Ectodermal cell (in vitro differentiated cells): ENCODE data around the gene ZFYVE9.

ENCODE experiments used
- H3K27ac ChIP-seq: 2 replicates; pipeline ENCODE4 v1.7.0; 2013; ENCODE audit warnings: mild to moderate bottlenecking, low read depth, low read length; ENCODE audit not compliant: insufficient read depth, poor library complexity, severe bottlenecking
- H3K27me3 ChIP-seq: 2 replicates; pipeline ENCODE4 v1.7.0; 2013; ENCODE audit warnings: mild to moderate bottlenecking, low read length; ENCODE audit not compliant: insufficient read depth, control insufficient read depth, poor library complexity, severe bottlenecking
- H3K36me3 ChIP-seq: one replicate; pipeline ENCODE4 v1.7.0; 2013; ENCODE audit warnings: low read length; ENCODE audit not compliant: control insufficient read depth, insufficient read depth
- H3K4me1 ChIP-seq: one replicate; pipeline ENCODE4 v1.7.0; 2013; ENCODE audit warnings: low read length; ENCODE audit not compliant: control insufficient read depth, insufficient read depth
- H3K4me3 ChIP-seq: 2 replicates; pipeline ENCODE4 v1.7.0; 2013; ENCODE audit warnings: low read depth, low read length, control low read depth; ENCODE audit not compliant: insufficient read depth
- H3K9me3 ChIP-seq: 2 replicates; pipeline ENCODE4 v1.7.0; 2013; ENCODE audit warnings: mild to moderate bottlenecking, low read length, moderate library complexity; ENCODE audit not compliant: control insufficient read depth
- WGBS, 2 experiments: methylation state at CpG; one replicate each; pipeline ENCODE4 v1.1.7; 2013; ENCODE audit warnings: missing lambda C conversion rate in 2 of 2; 5-methylcytosine and 5-hydroxymethylcytosine counted together

The ZFYVE9 gene

DNA sequence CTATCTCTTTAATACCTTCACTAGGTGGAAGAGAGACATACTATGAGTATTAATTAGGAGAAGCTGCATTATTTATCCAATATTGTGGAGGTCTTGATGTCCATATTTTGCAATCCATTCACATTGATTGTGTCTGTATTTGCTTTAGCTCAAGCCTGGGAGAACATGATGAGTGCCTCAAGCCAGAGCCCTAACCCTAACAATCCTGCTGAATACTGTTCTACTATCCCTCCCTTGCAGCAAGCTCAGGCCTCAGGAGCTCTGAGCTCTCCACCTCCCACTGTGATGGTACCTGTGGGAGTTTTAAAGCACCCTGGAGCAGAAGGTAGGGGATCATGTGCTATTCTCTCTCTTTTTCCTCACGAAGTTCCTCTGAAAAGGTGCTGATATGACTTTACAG, 124.6 kb downstream of the ZFYVE9 start:
- Histone ChIP-seq H3K9me3 (no peaks in the 10 kb centered on the region), H3K27ac (no peak overlapping the region), H3K4me3 (no peak overlapping the region), H3K27me3 (no peaks in the 10 kb centered on the region), H3K4me1 (no peaks in the 10 kb centered on the region), H3K36me3 (no peaks in the 10 kb centered on the region)
- 71% methylated on average over 1 of the region's 1 CpG; no CpG with 5 or more reads in 1 of the 2 experiments for WGBS, 2 experiments

DNA sequence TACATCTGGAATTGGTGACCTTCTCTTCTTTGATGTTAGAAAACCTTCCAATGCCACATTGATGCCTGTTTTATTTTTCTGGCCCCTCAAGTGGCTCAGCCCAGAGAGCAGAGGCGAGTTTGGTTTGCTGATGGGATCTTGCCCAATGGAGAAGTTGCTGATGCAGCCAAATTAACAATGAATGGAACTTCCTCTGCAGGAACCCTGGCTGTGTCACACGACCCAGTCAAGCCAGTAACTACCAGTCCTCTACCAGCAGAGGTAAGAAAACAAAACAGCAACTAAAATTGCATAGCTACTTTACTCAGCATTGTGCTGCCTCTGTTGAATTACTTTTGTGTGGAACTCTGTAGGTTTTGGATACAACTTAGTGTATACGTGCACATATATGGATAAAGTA, 126.5 kb downstream of the ZFYVE9 start:
- no peaks in the 10 kb centered on the region for H3K4me1 ChIP-seq
- H3K36me3 ChIP-seq = no peaks in the 10 kb centered on the region
- H3K27ac ChIP-seq = no peak overlapping the region
- H3K9me3 ChIP-seq = no peaks in the 10 kb centered on the region
- WGBS, 2 experiments = 48 to 53% methylated on average over 3 of the region's 3 CpGs
- no peaks in the 10 kb centered on the region for H3K27me3 ChIP-seq
- H3K4me3 ChIP-seq = no peak overlapping the region

DNA sequence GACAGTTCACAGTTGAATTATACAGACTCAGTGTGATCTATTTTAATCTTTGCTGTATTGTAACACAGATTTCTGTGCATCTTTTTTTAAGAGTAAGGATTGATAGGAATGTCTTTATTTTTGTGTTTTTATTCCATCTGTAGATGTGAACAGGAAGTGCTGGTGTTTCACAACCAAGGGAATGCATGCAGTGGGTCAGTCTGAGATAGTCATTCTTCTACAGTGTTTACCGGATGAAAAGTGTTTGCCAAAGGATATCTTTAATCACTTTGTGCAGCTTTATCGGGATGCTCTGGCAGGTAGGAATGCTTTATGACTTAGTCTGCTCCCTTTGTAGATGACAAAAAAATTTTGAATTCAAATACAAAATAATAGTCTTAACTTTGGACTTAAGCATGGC, 139.6 kb downstream of the ZFYVE9 start:
- Histone ChIP-seq H3K9me3 (no peaks in the 10 kb centered on the region), H3K4me1 (no peaks in the 10 kb centered on the region), H3K4me3 (no peak overlapping the region), H3K27ac (no peak overlapping the region), H3K27me3 (no peaks in the 10 kb centered on the region), H3K36me3 (no peaks in the 10 kb centered on the region)
- 99 to 100% methylated on average over 2 of the region's 2 CpGs for WGBS, 2 experiments

DNA sequence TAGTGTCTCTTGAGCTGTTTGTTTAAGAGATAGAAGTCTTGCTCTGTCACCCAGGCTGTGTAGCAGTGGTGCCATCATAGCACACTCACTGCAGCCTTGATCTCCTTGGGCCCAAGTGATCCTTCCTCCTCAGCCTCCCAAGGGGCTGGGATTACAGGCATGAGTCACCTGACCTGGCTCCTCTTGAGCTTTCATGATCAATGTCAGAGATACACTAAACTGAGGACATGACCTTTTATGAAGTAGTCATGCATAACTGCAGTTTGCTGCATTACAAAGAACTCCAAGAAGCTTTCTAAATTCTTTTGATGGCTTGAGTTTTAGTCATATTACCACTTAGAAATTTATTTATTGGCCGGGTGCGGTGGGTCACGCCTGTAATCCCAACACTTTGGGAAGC, 146.4 kb downstream of the ZFYVE9 start:
- WGBS, 2 experiments = 91 to 96% methylated on average over 3 of the region's 3 CpGs
- no peak overlapping the region for H3K4me3 ChIP-seq
- no peak overlapping the region for H3K27ac ChIP-seq
- H3K9me3 ChIP-seq = no peaks in the 10 kb centered on the region
- no peaks in the 10 kb centered on the region for H3K4me1 ChIP-seq
- no peaks in the 10 kb centered on the region for H3K27me3 ChIP-seq
- H3K36me3 ChIP-seq = no peaks in the 10 kb centered on the region

DNA sequence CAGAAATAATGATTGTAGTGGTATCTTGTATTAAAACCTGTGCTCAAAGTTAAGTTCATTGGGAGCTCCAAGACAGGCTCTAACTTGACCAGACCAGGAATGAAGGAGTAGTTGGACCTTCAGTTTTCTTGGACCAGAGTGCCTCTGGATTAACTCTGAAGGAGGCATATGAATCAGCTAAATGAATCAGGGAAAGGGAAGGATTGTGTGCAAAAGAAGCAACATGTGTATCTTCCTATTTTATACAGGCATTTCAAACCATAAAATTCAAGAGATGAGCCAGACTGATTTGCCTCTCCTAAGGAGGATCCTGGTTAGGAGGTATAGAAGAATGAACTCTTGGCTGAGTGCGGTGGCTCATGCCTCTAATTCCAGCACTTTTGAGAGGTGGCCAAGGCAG, 152.7 kb downstream of the ZFYVE9 start:
- Histone ChIP-seq H3K4me3 (no peak overlapping the region), H3K36me3 (no peaks in the 10 kb centered on the region), H3K27ac (no peak overlapping the region), H3K9me3 (no peaks in the 10 kb centered on the region), H3K27me3 (no peaks in the 10 kb centered on the region), H3K4me1 (no peaks in the 10 kb centered on the region)
- 88 to 93% methylated on average over 1 of the region's 1 CpG for WGBS, 2 experiments

DNA sequence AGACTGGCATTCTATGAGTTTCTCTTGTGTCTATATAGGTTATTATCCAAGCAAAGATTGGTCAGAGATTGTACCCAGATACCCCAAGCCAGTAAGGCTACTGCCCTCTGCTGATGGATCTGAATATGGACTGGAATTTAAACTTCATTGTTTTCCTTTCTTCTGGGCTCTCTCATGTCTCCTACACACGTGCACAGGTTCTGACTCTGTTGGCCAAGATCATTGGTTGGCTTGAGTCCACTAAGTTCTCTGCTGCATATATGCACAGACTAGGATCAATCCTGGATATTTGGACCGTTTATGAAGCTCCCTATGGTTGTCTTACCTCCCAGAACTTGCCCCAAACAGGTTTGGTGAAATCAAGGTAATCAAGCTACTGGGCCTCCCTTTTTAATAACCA, 154.5 kb downstream of the ZFYVE9 start:
- H3K4me1 ChIP-seq = no peaks in the 10 kb centered on the region
- no peaks in the 10 kb centered on the region for H3K9me3 ChIP-seq
- no peak overlapping the region for H3K27ac ChIP-seq
- 46 to 47% methylated on average over 2 of the region's 2 CpGs for WGBS, 2 experiments
- no peak overlapping the region for H3K4me3 ChIP-seq
- no peaks in the 10 kb centered on the region for H3K36me3 ChIP-seq
- no peaks in the 10 kb centered on the region for H3K27me3 ChIP-seq

DNA sequence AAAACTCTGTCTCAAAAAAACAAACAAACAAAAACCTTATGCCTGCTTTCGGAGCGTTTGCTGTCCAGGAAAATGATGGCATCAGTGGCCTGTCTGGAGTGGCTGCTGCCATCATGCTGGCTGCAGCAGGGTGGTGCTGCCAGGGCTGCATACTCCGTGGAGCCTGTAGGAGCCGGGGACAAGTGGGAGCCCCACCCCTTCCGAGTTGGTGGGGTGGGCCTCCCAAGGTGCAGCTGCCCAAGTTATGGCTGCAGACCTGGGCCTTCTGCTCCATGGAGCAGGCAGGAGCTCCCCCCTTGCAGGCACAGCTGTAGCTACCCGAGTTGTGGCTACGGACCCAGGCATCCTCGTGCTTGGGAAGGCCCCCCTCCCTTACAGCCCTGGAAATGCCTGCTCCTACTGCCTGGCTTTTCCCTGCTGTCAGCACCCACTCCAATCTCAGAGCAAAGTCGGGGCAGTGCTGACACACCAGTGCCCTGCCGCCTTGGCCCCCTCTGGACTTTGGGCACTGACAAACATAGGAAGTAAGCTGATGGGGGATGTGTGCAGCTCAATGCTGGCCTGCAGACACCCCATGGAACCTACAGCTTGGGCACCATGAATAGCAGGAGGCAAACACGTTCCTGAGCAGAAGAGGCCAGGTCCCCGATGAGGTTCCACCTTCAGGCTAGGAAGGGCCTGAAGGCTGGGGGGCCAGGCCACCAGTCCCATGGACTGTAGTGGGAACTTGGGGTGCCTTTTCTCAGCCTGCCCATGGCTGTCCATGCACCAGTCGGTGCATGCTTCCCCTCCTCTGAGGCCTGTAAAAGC, 163.7 kb downstream of the ZFYVE9 start:
- H3K4me3 ChIP-seq = no peak overlapping the region
- no peaks in the 10 kb centered on the region for H3K4me1 ChIP-seq
- 92 to 94% methylated on average over 13 of the region's 13 CpGs for WGBS, 2 experiments
- no peaks in the 10 kb centered on the region for H3K36me3 ChIP-seq
- no peak overlapping the region for H3K27ac ChIP-seq
- H3K9me3 ChIP-seq = no peaks in the 10 kb centered on the region
- H3K27me3 ChIP-seq = no peaks in the 10 kb centered on the region

DNA sequence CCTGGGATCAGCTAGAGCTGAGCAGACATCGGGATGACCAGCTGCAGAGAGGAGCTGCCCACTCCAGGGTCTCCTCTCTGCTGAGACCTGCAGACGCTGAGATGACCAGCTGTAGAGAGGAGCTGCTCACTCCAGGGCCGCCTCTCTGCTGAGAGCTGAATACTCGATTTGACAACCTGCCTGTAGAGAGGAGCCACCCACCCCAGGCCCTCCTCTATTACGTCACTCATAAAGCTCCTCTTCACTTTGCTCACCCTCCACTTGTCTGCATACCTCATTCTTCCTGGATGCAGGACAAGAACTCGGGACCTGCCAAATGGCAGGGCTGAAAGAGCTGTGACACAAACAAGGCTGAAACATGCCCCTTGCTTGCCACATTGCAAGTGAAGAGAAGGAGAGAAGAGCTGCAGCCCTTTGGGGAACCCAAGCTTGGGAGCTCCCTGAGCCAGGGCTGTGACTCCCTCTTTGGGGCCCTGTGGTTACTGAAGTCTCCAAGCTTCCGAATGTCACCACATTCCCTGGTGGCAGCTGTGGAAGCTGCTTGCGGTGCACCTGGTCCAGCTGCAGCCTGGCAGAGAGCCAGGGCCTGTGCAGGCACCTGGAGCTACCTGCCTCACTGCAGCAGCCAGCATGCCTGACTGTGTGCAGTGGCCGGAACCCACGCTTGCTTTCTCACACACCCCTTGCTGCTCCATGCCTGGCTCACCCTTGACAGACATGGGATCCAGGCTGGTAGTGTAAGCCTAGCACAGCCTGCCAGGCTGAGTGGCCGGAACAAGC, 164.5 kb downstream of the ZFYVE9 start:
- H3K36me3 ChIP-seq = no peaks in the 10 kb centered on the region
- WGBS, 2 experiments = 92% methylated on average over 11 of the region's 11 CpGs
- no peak overlapping the region for H3K4me3 ChIP-seq
- no peaks in the 10 kb centered on the region for H3K4me1 ChIP-seq
- no peak overlapping the region for H3K27ac ChIP-seq
- no peaks in the 10 kb centered on the region for H3K9me3 ChIP-seq
- no peaks in the 10 kb centered on the region for H3K27me3 ChIP-seq

DNA sequence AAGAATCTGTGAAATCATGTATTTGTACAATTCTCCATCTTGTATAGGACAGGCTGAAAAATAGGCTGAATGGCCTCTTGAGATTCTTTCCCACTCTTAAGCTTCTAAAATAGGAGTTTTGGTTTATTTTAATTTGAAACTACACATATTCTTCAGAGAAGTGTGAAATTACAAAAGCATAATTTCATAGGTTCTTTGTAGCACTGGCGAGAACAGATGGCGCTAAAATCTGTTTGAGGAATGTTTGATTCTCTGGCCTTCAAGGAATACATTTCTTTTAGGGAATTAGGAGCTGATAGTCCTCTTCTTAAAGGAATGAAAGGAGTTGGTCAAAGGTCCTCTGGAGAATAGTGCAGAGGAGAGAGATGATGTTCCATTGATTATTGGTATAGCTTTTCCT, 179.2 kb downstream of the ZFYVE9 start:
- H3K27me3 ChIP-seq = no peaks in the 10 kb centered on the region
- no peak overlapping the region for H3K27ac ChIP-seq
- no peaks in the 10 kb centered on the region for H3K36me3 ChIP-seq
- no peaks in the 10 kb centered on the region for H3K4me1 ChIP-seq
- 99 to 100% methylated on average over 2 of the region's 2 CpGs for WGBS, 2 experiments
- no peak overlapping the region for H3K4me3 ChIP-seq
- H3K9me3 ChIP-seq = no peaks in the 10 kb centered on the region

DNA sequence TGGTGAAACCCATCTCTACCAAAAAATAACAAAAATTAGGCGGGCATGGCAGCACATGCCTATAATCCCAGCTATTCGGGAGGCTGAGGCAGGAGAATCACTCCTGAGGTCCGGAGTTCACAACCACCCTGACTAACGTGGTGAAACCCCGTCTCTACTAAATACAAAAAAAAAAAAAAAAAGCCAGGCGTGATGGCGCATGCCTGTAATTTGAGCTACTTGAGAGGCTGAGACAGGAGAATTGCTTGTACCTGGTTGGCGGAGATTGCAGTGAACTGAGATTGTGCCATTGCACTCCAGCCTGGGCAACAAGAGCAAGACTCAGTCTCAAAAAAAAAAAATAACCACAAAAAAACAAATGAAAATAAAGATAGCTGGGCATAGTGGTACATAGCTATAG, 181.8 kb downstream of the ZFYVE9 start:
- WGBS, 2 experiments = 91% methylated on average over 7 to 8 of the region's 8 CpGs
- no peaks in the 10 kb centered on the region for H3K9me3 ChIP-seq
- H3K4me1 ChIP-seq = no peaks in the 10 kb centered on the region
- H3K27ac ChIP-seq = no peak overlapping the region
- no peaks in the 10 kb centered on the region for H3K36me3 ChIP-seq
- no peaks in the 10 kb centered on the region for H3K27me3 ChIP-seq
- no peak overlapping the region for H3K4me3 ChIP-seq
